ENCODE results near the gene YPEL5.

DNA sequence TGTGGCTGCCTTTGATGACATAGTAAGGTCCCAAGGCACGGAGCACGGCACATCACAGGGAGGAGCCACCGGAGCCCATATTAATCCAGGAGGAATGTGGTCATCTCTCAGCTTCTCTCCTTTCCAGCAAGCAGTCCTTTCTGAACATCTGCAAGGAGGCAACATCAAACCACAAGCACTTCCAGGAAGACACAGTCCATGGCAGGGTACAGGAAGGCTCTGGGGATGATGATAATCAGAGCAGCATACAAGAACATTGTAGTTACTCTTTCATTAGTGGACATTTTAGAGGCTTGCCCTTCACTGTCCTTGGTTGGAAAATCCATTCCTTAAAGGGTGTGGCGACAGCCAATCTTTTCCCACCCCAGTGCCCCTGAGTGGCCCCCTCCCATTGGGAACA is 31.1 kb downstream of the YPEL5 start:
- TF ChIP-seq, protein P1, sequence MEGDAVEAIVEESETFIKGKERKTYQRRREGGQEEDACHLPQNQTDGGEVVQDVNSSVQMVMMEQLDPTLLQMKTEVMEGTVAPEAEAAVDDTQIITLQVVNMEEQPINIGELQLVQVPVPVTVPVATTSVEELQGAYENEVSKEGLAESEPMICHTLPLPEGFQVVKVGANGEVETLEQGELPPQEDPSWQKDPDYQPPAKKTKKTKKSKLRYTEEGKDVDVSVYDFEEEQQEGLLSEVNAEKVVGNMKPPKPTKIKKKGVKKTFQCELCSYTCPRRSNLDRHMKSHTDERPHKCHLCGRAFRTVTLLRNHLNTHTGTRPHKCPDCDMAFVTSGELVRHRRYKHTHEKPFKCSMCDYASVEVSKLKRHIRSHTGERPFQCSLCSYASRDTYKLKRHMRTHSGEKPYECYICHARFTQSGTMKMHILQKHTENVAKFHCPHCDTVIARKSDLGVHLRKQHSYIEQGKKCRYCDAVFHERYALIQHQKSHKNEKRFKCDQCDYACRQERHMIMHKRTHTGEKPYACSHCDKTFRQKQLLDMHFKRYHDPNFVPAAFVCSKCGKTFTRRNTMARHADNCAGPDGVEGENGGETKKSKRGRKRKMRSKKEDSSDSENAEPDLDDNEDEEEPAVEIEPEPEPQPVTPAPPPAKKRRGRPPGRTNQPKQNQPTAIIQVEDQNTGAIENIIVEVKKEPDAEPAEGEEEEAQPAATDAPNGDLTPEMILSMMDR (IDR thresholded peaks at IDR 0.05) = no peak
- TF ChIP-seq POLR2A (IDR thresholded peaks at IDR 0.05) = no peak
